Rectal smooth muscle tissue (tissue), 1 donor: Measurements from ENCODE around the gene OLAH.
"Not testable (repeated sequence)": the region's sequence is repeated elsewhere in the genome, so short reads cannot be mapped to it uniquely, and the experiment has no call there.

Source experiments
- H3K27ac ChIP-seq: one replicate; pipeline ENCODE4 v1.7.0; 2013; ENCODE audit warnings: low read depth, low read length, inconsistent platforms
- H3K27me3 ChIP-seq: one replicate; pipeline ENCODE4 v1.7.0; 2013; ENCODE audit warnings: low read length; ENCODE audit not compliant: control insufficient read depth, insufficient read depth
- H3K36me3 ChIP-seq: one replicate; pipeline ENCODE4 v1.7.0; 2013; ENCODE audit warnings: low read length; ENCODE audit not compliant: control insufficient read depth, insufficient read depth
- H3K4me1 ChIP-seq: one replicate; pipeline ENCODE4 v1.7.0; 2013; ENCODE audit warnings: low read length; ENCODE audit not compliant: control insufficient read depth, insufficient read depth
- H3K4me3 ChIP-seq: one replicate; pipeline ENCODE4 v1.7.0; 2013; ENCODE audit warnings: low read length
- H3K9ac ChIP-seq: one replicate; pipeline ENCODE4 v1.7.0; 2013; ENCODE audit warnings: low read length

The OLAH gene

GRCh38 chr10:15043674-15044073 lies at the start of gene OLAH:
OLAH (plus strand) TSS chr10:15043943; CDS start chr10:15047289, 3,346 bp downstream.
- H3K36me3 ChIP-seq, result no peaks in the 10 kb centered on the region
- H3K9ac ChIP-seq, result no peak within 1 kb of the TSS
- H3K27ac ChIP-seq, result no peak within 1 kb of the TSS
- no peaks in the 10 kb centered on the region for H3K27me3 ChIP-seq
- H3K4me1 ChIP-seq, result no peaks in the 10 kb centered on the region
- no peak within 1 kb of the TSS for H3K4me3 ChIP-seq

- Histone ChIP-seq H3K4me3 (no peak overlapping the region), H3K27me3 (no peaks in the 10 kb centered on the region), H3K9ac (no peak overlapping the region), H3K36me3 (no peaks in the 10 kb centered on the region), H3K27ac (no peak overlapping the region), H3K4me1 (no peaks in the 10 kb centered on the region)
Measured at GRCh38 chr10:14995964-14996565, 47.7 kb upstream of the OLAH start.

- H3K4me3 ChIP-seq, H3K27ac ChIP-seq: not testable (repeated sequence)
Measured at GRCh38 chr10:15013530-15013929, 30.2 kb upstream of the OLAH start.

GRCh38 chr10:15015451-15015850 lies 28.3 kb upstream of the OLAH start:
- no peaks in the 10 kb centered on the region for H3K4me1 ChIP-seq
- H3K27me3 ChIP-seq, result no peaks in the 10 kb centered on the region
- no peak overlapping the region for H3K9ac ChIP-seq
- no peaks in the 10 kb centered on the region for H3K36me3 ChIP-seq
- H3K27ac ChIP-seq, result no peak overlapping the region
- no peak overlapping the region for H3K4me3 ChIP-seq

More at GRCh38 chr10:15013530-15013929, 30.2 kb upstream of the OLAH start:
- H3K36me3 ChIP-seq, H3K9ac ChIP-seq, H3K27me3 ChIP-seq, H3K4me1 ChIP-seq: not testable (repeated sequence)

GRCh38 chr10:15020966-15021365 lies 22.8 kb upstream of the OLAH start:
- not testable (repeated sequence) for H3K4me3 ChIP-seq, H3K27ac ChIP-seq, H3K4me1 ChIP-seq, H3K9ac ChIP-seq, H3K27me3 ChIP-seq, H3K36me3 ChIP-seq

GRCh38 chr10:15023079-15023478 lies 20.7 kb upstream of the OLAH start:
- H3K4me3 ChIP-seq, H3K36me3 ChIP-seq, H3K4me1 ChIP-seq, H3K9ac ChIP-seq, H3K27ac ChIP-seq, H3K27me3 ChIP-seq: not testable (repeated sequence)

- H3K4me3 ChIP-seq, H3K27me3 ChIP-seq, H3K27ac ChIP-seq, H3K4me1 ChIP-seq, H3K36me3 ChIP-seq, H3K9ac ChIP-seq: not testable (repeated sequence)
Measured at GRCh38 chr10:15024017-15025004, 19.4 kb upstream of the OLAH start.

GRCh38 chr10:15025040-15025439 lies 18.7 kb upstream of the OLAH start:
- H3K36me3 ChIP-seq, H3K27me3 ChIP-seq, H3K4me3 ChIP-seq, H3K27ac ChIP-seq, H3K4me1 ChIP-seq, H3K9ac ChIP-seq: not testable (repeated sequence)

GRCh38 chr10:15027741-15028140 lies 16.0 kb upstream of the OLAH start:
- Histone ChIP-seq H3K27ac (no peak overlapping the region), H3K9ac (no peak overlapping the region), H3K4me1 (no peaks in the 10 kb centered on the region), H3K36me3 (no peaks in the 10 kb centered on the region), H3K4me3 (no peak overlapping the region), H3K27me3 (no peaks in the 10 kb centered on the region)

- H3K27ac ChIP-seq, result no peak overlapping the region
Measured at GRCh38 chr10:15035385-15036301, 8.1 kb upstream of the OLAH start.

GRCh38 chr10:15037691-15038090 lies 6.1 kb upstream of the OLAH start:
- no peaks in the 10 kb centered on the region for H3K4me1 ChIP-seq
- no peaks in the 10 kb centered on the region for H3K36me3 ChIP-seq
- no peak overlapping the region for H3K4me3 ChIP-seq
- H3K9ac ChIP-seq, result no peak overlapping the region
- H3K27me3 ChIP-seq, result no peaks in the 10 kb centered on the region
- no peak overlapping the region for H3K27ac ChIP-seq

More at GRCh38 chr10:15035385-15036301, 8.1 kb upstream of the OLAH start:
- H3K27me3 ChIP-seq, result no peaks in the 10 kb centered on the region
- no peaks in the 10 kb centered on the region for H3K36me3 ChIP-seq
- H3K4me1 ChIP-seq, result no peaks in the 10 kb centered on the region
- no peak overlapping the region for H3K4me3 ChIP-seq
- no peak overlapping the region for H3K9ac ChIP-seq

- Histone ChIP-seq H3K4me1 (no peaks in the 10 kb centered on the region), H3K4me3 (no peak overlapping the region), H3K36me3 (no peaks in the 10 kb centered on the region), H3K27me3 (no peaks in the 10 kb centered on the region), H3K27ac (no peak overlapping the region), H3K9ac (no peak overlapping the region)
Measured at GRCh38 chr10:15038416-15038815, 5.3 kb upstream of the OLAH start.
